Adrenal gland (tissue), 12 donors: ENCODE measurements around the gene COL8A2. TPM values are rescaled to one million over a fixed set of nuclear protein-coding genes. Genes with fewer than 3 reads are reported as not detected.

ENCODE experiments used
- DNase-seq, 7 donors: peaks; one replicate each; pipeline ENCODE4 v3.0.0-alpha.2; 2019 to 2020
- H3K27ac ChIP-seq, 5 donors: fragments of 200-600 bp; sonication (generic) in 4 of 5; 1 replicate in 3 of 5; 2 replicates in 2 of 5; pipeline versions ENCODE4 v1.5.1 to v1.8.0; 2016 to 2020; ENCODE audit warnings: mild to moderate bottlenecking in 1 of 5
- H3K27me3 ChIP-seq: fragments of 200-600 bp; 2 replicates; pipeline ENCODE4 v1.8.0; 2021
- H3K36me3 ChIP-seq, 2 donors: fragments of 200-600 bp; replicated peaks in 1 of 2; 1 replicate in 1 of 2; 2 replicates in 1 of 2; pipeline versions ENCODE4 v1.5.1 to v1.8.0; 2018 to 2022
- H3K4me1 ChIP-seq, 2 donors: fragments of 200-600 bp; replicated peaks in 1 of 2; 1 replicate in 1 of 2; 2 replicates in 1 of 2; pipeline versions ENCODE4 v1.5.1 to v1.8.0; 2018 to 2021
- H3K4me3 ChIP-seq, 4 donors: fragments of 200-600 bp; sonication (generic) in 3 of 4; one replicate each; pipeline ENCODE4 v1.5.1; 2016 to 2018
- H3K9me3 ChIP-seq, 3 donors: fragments of 200-600 bp; sonication (generic) in 1 of 3; replicated peaks in 1 of 3; 1 replicate in 2 of 3; 2 replicates in 1 of 3; pipeline versions ENCODE4 v1.5.1 to v1.8.0; 2016 to 2021
- CTCF ChIP-seq, 6 experiments: fragments of 450-650 bp in 4 of 6; fragments of 200-600 bp in 2 of 6; sonication (generic) in 1 of 6; IDR thresholded peaks; 1 replicate in 5 of 6; 2 replicates in 1 of 6; pipeline versions ENCODE4 v1.5.1 to v1.8.0; 2016 to 2021; ENCODE audit warnings: antibody characterized with exemption in 6 of 6, mild to moderate bottlenecking in 2 of 6, moderate library complexity in 1 of 6
- POLR2A ChIP-seq, 2 donors: fragments of 450-650 bp; IDR thresholded peaks; one replicate each; pipeline ENCODE4 v1.6.1; 2017; ENCODE audit warnings: antibody characterized with exemption in 2 of 2, mild to moderate bottlenecking in 2 of 2, moderate library complexity in 1 of 2
- WGBS, 4 donors: extraction: QIAGEN DNeasy Blood & Tissue Kit in 2 of 4; methylation state at CpG; one replicate each; pipeline versions ENCODE4 v1.1.5 to v1.1.7; 2013 to 2017; 5-methylcytosine and 5-hydroxymethylcytosine counted together
- intact Hi-C, 2 donors: fragments of 100-400 bp; cut with DNase I; formaldehyde crosslinking; loops; one replicate each; pipeline versions ENCODE4 v1.14.1 to v1.15.0; 2022 to 2023
- polyA plus RNA-seq, 3 donors: library from polyadenylated mRNA; stranded (reverse); fragments of 200-250 nt in 2 of 3; fragments of 350-450 nt in 1 of 3; fragmentation: Illumina TruSeq in 1 of 3; extraction: RNeasy Lipid Tissue Mini Kit (QIAGEN cat#74804) in 1 of 3; gene quantifications; one replicate each; pipeline ENCODE4 v1.2.3, GENCODE V29; 2013 to 2014
- total RNA-seq, 9 donors: library from RNA; depleted of rRNA in 4 of 9; stranded (reverse); fragments of >200 nt in 4 of 9; fragments of 120-200 nt in 1 of 9; fragmentation: NEBNext Ultra II Directional in 1 of 9; extraction: Animal tissue kit (Norgen Biotek cat#: 25700) in 1 of 9; gene quantifications; one replicate each; pipeline versions ENCODE4 v1.1.0 to v1.2.4, GENCODE V29; 2013 to 2023
- donor health status: healthy with polysubstance abuse.
- donor health status: Bipolar disorder and iron deficiency.
- donor health status: DM: yes; HTN: yes; CAD: no.
- donor health status: DM: no; HTN: no; CAD: no.
- donor health status: DM: no; HTN: no; CAD: no.
- donor health status: DM: yes; HTN: yes; CAD: no.

COL8A2 gene
- total and polyA plus RNA-seq, 12 donors, result 0.66 to 6.6 (median 1.9) TPM

- TF ChIP-seq CTCF (IDR thresholded peaks at IDR 0.05) (no peak), POLR2A (IDR thresholded peaks at IDR 0.05) (no peak)
- DNase-seq, result no peak
- Histone ChIP-seq H3K4me1 (no peaks in the 10 kb centered on the region), H3K4me3 (no peak overlapping the region), H3K9me3 (no peaks in the 10 kb centered on the region), H3K27ac (no peak overlapping the region), H3K27me3 (no peaks in the 10 kb centered on the region), H3K36me3 (peaks cover 0 to 4% of the 10 kb centered on the region in 2 donors)
- intact Hi-C loops, result no loop called here
These were observed 57.2 kb downstream of the COL8A2 start for GRCh38 chr1:36067871-36068270.

- no peak for DNase-seq
- no peak for TF ChIP-seq POLR2A (IDR thresholded peaks at IDR 0.05)
- TF ChIP-seq CTCF (IDR thresholded peaks at IDR 0.05), result no peak
- 86 to 100% (median 95%) methylated on average over 1 of the region's 1 CpG for WGBS, 4 donors
These were observed 62.7 kb downstream of the COL8A2 start for GRCh38 chr1:36062315-36062714.

GRCh38 chr1:36055706-36056105, 69.3 kb downstream of the COL8A2 start:
- no peaks in the 10 kb centered on the region for H3K4me1 ChIP-seq
- DNase-seq, result no peak
- 82 to 94% (median 87%) methylated on average over 5 of the region's 5 CpGs for WGBS, 4 donors
- no peaks in the 10 kb centered on the region for H3K27me3 ChIP-seq
- no peak overlapping the region for H3K4me3 ChIP-seq
- intact Hi-C loops, result no loop called here
- H3K36me3 ChIP-seq, result peaks cover 0 to 7% of the 10 kb centered on the region in 2 donors
- no peaks in the 10 kb centered on the region for H3K9me3 ChIP-seq
- TF ChIP-seq POLR2A (IDR thresholded peaks at IDR 0.05) (no peak), CTCF (IDR thresholded peaks at IDR 0.05) (no peak)
- H3K27ac ChIP-seq, result no peak overlapping the region

More at GRCh38 chr1:36062315-36062714, 62.7 kb downstream of the COL8A2 start:
- Histone ChIP-seq H3K4me3 (no peak overlapping the region), H3K9me3 (no peaks in the 10 kb centered on the region), H3K27ac (no peak overlapping the region), H3K27me3 (no peaks in the 10 kb centered on the region), H3K4me1 (no peaks in the 10 kb centered on the region), H3K36me3 (peaks cover 0 to 5% of the 10 kb centered on the region in 2 donors)
- intact Hi-C loops, result no loop called here

- Histone ChIP-seq H3K4me3 (no peak overlapping the region), H3K27ac (no peak overlapping the region), H3K9me3 (no peaks in the 10 kb centered on the region), H3K4me1 (no peaks in the 10 kb centered on the region), H3K27me3 (no peaks in the 10 kb centered on the region), H3K36me3 (peaks cover 0 to 7% of the 10 kb centered on the region in 2 donors)
- no peak for DNase-seq
- TF ChIP-seq POLR2A (IDR thresholded peaks at IDR 0.05) (no peak), CTCF (IDR thresholded peaks at IDR 0.05) (no peak)
- intact Hi-C loops, result no loop called here
These were observed 71.0 kb downstream of the COL8A2 start for GRCh38 chr1:36053978-36054377.
